Suppressor macrophage (primary cell): ENCODE measurements around the gene SLIT3.

ENCODE experiments used
- DNase-seq, 4 experiments: peaks; one replicate each; pipeline ENCODE4 v3.0.0-alpha.2; 2020 to 2022

The SLIT3 gene

DNA sequence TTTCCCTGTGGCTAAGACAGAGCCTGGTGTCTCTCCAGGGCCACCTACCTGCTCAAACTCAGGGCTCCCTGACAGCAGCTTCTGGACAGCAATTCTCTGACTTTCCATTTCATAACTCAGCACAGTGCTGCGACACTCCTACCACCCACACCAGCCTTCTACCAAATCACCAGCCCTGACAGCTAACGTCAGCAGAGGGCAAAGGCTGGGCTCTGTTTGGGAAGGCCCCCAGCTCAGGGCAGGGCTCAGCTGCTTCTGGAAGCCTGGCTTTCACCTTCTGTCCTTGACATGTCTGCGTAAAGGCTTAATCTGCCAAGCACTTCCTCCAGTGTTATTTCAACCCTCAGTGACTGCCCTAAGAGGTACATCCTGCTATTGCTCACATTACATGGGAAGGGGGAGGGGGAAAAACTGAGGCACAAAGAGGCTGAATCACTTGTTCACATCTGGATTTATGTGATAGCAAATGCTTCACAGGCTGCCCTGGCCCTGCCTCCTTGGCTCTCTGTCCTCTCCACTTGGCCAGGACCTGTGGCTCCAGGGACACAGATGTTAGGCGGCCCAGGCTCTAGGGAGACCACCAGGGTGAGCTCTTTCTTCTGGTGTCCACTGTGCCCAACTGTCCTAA lies 619.3 kb downstream of the SLIT3 start:
- peak; percentile 3 to 49 (median 22) for DNase-seq

- DNase-seq = peak in 2 of 4 experiments; percentile 5 to 11
Measured at GRCh38 chr5:168680395-168680794, 620.5 kb downstream of the SLIT3 start.

DNA sequence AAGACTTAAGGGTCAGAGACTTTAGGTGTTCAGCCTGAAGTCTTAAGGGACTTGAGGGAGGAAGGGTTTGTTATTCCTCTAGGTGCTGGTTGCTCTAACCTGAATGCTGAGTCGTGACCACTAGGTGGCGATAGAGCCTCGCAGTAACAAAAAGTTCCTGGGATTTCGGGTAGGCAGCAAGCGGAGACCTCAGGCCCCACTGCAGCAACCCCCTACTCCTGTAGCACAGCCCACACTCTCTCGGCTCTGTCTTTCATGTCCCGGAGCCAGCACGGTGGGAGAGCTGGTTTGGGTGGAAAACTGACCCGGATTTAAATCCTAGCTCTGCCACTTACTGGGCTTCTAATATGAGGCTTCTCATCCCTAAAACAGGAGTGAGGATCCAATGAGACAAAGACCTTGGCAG lies 621.4 kb downstream of the SLIT3 start:
- DNase-seq = peak; percentile 69 to 84 (median 80)

DNA sequence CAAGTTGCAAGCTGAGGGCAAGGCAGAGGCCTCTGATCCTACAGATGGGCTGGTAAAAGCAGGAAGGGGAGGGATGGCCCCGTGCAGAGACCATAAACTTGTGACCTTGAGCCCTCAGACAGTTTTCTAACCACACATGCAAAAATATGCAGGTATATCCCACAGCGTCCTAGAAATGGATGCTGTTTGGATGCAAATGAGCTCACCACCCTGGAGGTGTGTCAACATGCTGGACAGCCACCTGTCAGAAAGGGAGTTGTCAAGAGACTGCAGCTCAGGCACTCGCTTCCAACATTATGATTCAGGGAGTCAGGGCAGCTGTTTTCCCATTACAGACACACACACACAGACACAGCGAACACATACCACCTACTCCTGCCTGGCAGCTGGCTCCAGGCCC lies 624.4 kb downstream of the SLIT3 start:
- DNase-seq = no peak

DNA sequence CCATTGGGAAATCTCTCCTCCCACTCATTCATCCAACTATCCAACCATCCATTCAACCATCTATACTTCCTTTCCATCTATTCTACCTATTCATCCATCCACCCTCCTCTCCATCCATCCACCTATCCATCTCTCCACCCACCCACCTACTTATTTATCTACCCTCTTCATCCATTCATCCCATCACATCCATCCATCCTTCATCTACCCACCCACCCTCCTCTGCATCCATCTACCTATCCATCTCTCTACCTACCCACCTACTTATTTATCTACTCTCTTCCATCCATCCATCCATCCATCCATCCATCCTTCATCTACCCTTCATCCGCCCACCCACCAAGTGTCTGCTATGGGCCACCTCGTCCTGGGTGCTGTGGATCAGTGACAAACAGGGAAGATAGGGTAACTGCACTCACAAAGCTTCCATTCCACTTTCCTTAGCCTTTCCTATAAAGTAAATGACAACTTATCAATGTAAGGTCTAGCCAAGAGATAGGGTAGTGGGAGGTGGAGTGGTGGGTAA lies 625.0 kb downstream of the SLIT3 start:
- DNase-seq = no peak

- no peak for DNase-seq
Measured at GRCh38 chr5:168674893-168675482, 626.0 kb downstream of the SLIT3 start.

DNA sequence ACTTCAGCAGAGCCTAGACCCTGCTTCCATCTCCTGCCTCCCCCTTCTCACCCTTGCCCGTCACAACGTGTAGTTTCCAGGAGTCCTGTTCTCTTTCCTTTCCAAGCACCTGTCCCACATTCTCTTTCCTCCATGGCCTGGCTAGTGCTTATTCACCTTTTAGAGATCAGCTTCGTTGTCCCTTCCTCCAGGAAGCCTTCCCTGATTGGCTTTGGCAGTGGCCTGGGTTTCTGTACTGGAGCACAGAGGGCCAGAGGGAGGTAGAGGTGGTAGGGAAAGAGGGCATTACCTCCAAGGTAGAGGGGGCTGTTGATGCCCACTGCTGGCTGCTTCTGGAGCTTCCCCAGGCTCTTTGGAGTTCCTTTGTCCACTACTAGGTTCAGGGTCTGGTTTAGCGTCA lies 628.1 kb downstream of the SLIT3 start:
- DNase-seq = no peak

- DNase-seq = no peak
Measured at GRCh38 chr5:168672016-168672415, 628.9 kb downstream of the SLIT3 start.

GRCh38 chr5:168670881-168671575 lies 629.9 kb downstream of the SLIT3 start:
- DNase-seq = no peak

DNA sequence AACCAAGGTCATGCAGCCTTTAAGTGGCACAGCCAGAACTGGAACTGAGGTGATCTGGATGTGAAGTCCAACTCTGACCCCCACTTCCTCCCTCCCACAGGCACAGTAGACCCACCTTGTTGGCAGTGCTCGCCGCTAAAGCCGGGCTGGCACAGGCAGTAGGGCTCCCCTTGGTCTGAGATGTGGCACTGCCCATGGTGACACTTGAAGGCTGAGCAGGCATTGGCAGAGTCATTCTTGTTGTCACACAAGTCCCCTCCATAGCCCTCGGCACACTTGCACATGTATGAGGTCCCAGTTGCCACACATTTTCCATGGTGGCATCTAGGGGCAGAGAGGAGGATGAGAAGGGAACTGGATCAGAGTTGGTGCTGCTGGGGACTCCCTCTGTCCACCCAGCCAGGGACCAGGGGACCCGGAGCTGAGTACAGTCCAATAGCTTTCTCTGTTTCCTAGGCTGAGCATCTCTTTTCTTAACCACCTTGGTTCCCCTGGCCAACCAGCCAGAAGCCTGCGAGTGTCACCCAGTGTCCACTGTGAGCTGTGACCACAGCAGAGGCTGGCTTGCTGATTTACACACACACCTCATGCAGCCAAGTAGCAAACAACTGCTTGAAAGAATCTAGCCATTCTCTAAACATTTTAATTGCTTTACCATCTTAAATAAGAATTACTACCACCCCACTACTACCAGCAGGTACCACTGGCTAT lies 631.1 kb downstream of the SLIT3 start:
- no peak for DNase-seq

GRCh38 chr5:168669156-168669555 lies 631.8 kb downstream of the SLIT3 start:
- no peak for DNase-seq

- no peak for DNase-seq
Measured at GRCh38 chr5:168668078-168668477, 632.9 kb downstream of the SLIT3 start.

DNA sequence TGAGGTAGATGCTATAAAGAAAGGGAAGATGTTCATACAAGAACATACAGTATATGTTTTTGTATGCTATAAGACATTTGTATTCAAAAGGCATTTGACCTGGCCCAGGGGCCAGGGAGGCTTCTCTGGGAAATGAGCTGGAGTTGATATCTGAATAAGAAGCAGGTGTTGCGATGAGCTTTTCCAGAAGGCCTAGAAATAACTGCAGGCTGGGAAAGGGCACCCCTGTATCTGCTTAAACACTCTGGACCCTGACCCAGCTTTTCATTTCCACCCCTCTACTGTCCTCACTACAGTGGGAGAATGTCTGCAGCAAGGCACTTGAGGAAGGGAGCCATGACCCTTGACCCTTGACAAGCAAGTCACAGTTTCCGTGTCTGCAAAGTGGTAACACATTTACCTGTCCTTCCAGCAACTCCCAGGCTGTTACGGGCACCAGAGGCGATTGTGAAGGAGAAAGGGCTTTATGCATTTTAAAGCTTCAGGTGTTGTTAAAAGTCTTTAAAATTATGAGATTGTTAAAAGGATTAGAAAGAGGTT lies 633.6 kb downstream of the SLIT3 start:
- DNase-seq = no peak

DNA sequence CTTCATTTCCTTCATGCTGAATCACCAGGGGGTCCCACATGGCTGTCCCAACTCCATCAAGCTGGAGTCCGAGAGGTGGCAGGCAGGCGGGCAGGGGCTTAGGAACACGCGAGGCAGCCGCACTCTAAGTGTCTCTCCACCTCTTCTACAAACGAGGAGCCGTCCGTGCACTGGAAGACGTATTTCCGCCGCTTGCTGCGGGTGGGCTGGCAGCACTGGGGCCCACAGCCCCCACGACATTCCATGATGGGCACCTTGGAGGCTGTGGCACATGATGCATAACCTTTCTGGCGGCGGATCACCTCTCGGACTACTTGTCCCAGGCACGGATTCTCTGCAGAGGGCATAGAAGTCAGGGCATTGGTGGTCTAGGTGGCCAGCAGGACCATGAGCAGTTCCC lies 634.6 kb downstream of the SLIT3 start:
- no peak for DNase-seq

DNA sequence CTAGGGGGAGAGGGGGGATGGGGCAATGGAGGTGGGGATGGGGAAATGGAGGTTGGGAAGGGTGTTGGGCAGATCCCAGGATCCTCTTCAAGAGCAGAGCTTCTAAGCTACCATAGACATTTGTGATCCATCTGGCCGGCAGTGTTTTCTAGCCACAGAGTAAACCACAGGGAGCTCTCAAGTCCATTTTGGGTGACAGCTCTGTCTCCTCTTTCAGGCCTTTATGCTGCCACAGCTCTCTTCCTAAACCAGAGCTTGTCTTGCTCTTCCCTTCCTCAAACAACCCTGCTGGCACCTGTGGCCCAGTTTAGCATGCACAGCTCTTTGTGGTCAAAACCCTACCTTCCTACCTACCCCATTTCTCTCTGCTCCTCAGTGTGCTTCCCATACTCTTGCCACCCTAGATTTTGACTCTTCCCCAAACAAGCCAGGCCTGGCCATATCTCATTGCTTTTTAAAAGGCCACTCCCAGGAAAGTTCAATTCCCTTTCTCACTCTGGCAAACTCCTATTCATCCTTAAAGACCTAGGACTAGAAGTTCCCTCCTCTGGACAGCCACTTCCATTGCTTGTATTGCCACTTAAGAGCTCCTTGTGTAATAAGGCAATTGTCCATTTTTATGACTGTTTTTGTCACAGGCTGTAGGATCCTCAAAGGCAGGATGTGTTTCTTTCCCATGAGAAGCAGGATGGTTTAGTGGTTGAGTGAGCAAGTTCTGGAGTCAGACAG lies 637.5 kb downstream of the SLIT3 start:
- DNase-seq = no peak

GRCh38 chr5:168661593-168662485 lies 639.1 kb downstream of the SLIT3 start:
- DNase-seq = no peak

GRCh38 chr5:168660691-168661090 lies 640.2 kb downstream of the SLIT3 start:
- peak in 2 of 4 experiments; percentile 11 to 17 for DNase-seq

GRCh38 chr5:168659286-168659847 lies 641.6 kb downstream of the SLIT3 start:
- DNase-seq = no peak

GRCh38 chr5:168658394-168658793 lies 642.5 kb downstream of the SLIT3 start:
- DNase-seq = no peak

GRCh38 chr5:168656633-168657032 lies 644.3 kb downstream of the SLIT3 start:
- no peak for DNase-seq

DNA sequence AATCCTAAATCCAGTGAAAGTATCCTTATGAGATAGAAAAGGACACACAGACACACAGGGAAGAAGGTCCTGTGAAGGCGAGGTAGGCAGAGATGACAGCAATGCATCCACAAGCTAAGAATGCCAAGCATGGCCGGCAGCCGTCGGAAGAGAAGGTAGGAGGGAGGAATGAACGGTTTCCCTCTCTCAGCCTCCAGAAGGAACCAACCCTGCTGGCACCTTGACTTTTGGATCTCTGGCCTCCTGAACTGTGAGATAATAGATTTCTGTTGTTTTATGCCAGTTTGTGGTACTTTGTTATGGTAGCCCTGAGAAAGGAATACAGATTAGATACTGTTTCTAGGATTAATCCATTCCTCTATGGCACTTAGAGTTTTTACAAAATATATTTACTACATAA lies 645.6 kb downstream of the SLIT3 start:
- DNase-seq = no peak
